Stimulated activated CD4-positive, alpha-beta T cell treated with anti-CD3 and anti-CD28 coated beads, Interleukin-2, amount 100 ng/mL, for 4 hours (primary cell): Measurements from ENCODE around the gene SACM1L.

ENCODE experiments used
- DNase-seq: peaks from one replicate; pipeline ENCODE4 v3.0.0-alpha.2; 2020; ENCODE audit warnings: low read depth

The SACM1L gene

DNA sequence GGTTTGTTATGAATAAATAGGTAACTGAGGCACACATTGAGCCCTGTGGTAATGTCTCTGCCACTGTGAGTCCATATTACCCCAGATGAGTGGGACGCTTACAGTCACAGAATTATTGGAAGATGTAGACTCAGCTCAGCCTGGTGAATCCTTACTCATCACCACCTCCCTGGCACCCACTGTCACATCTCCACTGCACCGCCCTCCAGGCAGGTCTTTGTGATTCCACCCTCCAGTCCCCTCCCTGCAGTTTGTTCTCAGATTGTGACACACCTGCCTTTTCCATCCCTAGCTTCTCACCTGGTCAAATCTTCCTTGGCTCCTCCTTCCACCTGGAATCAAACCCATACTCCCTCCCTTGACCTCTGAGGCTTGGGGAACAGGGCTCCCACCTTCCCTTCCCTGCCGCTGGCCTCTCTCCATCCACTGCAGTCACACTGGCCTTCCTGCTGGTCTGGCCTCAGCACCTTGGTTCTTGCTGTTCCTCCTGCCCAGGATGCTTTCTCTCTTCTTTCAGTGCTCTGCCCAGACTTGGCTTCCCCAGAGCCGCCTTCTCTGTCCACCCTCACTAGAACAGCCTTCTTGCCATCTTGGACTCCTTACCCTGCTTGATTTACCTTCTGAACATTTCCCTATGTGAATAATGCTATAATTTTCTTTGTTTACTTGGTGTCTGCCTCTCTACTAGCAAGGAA is 97.8 kb downstream of the SACM1L start:
- DNase-seq = no peak

- no peak for DNase-seq
Observed at GRCh38 chr3:45787551-45787950, 98.4 kb downstream of the SACM1L start.

DNA sequence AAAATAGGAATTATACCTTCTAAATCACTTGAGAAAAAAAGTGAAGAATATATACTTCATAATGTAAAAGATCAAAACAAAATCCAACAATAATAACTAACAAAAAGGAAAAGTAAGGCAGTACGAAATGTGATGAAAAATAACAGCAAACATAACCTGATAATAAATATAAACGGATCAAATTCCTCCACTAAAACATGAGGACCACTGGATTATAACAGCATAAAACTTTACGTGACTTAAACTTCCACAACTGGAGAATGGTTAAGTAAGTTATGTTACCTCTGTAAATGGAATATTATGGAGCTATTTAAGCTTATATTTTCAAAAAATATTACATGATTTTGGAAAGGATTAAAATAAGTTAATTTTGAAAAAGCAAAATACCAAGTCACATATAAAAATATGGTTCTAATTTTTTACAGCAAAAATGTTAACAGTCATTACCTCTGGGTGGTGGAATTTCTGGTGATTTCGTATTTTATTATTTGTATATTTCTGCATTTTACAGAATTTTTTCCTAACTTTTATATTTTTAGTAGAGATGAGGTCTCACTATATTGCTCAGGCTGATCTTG is 100.1 kb downstream of the SACM1L start:
- no peak for DNase-seq

DNA sequence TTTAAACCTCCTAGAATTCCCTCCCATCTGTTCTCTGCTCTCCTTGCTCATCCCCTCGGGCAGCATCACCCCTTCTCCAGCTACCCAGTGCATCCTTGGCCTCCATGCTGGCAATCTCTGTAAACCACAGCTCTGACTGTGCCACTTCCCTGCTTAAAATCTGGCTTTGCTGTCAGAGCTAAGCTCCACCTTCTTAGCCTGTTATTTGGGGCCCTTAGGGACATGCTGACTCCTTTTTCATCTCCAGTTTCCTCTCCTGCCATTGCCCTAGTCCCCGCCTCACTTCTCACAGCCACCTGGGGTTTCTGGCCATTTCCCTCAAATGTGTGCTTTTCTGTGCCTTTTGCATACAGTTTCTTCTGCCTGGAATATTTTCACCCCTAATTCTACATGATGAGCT is 101.4 kb downstream of the SACM1L start:
- DNase-seq = no peak

- no peak for DNase-seq
Observed at GRCh38 chr3:45792036-45792435, 102.8 kb downstream of the SACM1L start.

- no peak for DNase-seq
Observed at GRCh38 chr3:45792516-45793172, 103.4 kb downstream of the SACM1L start.

GRCh38 chr3:45793482-45794176 is 104.4 kb downstream of the SACM1L start:
- no peak for DNase-seq

GRCh38 chr3:45794177-45794560 is 105.0 kb downstream of the SACM1L start:
- DNase-seq = no peak

GRCh38 chr3:45794660-45795059 is 105.5 kb downstream of the SACM1L start:
- DNase-seq = no peak
